Skin epidermis (tissue), 12 donors: Measurements from ENCODE around the gene VKORC1.
A peak's percentile ranks its signal among the peaks of the same experiment; 100 is the strongest.
"Not testable (repeated sequence)": the region's sequence is repeated elsewhere in the genome, so short reads cannot be mapped to it uniquely, and the experiment has no call there.

ENCODE experiments used
- H3K27ac ChIP-seq, 21 experiments: fragments of 200-600 bp; sonication (generic) in 11 of 21; one replicate each; pipeline ENCODE4 v1.5.0; 2020; ENCODE audit warnings: mild to moderate bottlenecking in 3 of 21, inconsistent platforms in 2 of 21, moderate library complexity in 2 of 21
- H3K4me3 ChIP-seq, 7 experiments: fragments of 200-600 bp; sonication (generic) in 2 of 7; one replicate each; pipeline ENCODE4 v1.5.0; 2020; ENCODE audit warnings: inconsistent platforms in 2 of 7, mild to moderate bottlenecking in 2 of 7, moderate library complexity in 1 of 7

Gene VKORC1

GRCh38 chr16:31109622-31110021, 15.0 kb upstream of the VKORC1 start:
- Histone ChIP-seq H3K4me3 (no peak overlapping the region), H3K27ac (peak overlapping the region in 6 of 21 experiments; percentile 90 to 98 (median 96))

DNA sequence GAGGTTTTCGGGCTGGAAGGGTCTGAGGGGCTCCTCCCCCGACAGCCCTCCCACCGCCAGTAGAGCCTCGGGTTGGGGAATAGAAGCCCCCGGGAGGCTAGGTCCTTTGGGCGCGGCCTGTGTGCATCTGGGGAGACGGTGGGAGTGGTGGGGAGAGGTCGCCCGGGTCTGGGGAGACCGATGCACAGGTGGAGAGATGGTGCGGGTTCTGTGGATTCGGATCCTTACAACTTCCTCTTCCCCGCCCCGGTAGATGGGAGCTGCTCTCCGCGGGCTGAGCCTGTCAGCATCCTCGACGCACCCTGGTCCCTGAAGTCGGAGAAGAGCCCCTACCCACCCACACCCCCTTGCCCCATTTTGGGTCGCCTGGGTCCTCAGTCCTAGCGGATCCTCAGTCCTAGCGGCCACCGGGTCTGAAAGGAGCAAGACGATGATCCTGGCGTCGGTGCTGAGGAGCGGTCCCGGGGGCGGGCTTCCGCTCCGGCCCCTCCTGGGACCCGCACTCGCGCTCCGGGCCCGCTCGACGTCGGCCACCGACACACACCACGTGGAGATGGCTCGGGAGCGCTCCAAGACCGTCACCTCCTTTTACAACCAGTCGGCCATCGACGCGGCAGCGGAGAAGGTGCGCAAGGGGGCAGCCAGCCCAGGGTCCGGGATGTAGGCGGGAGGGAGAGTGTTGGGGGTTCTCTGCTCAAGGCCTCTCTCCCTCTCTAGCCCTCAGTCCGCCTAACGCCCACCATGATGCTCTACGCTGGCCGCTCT, 14.4 kb upstream of the VKORC1 start:
- Histone ChIP-seq H3K27ac (peak overlapping the region; percentile 75 to 98 (median 95)), H3K4me3 (peak overlapping the region; percentile 69 to 98 (median 92))

DNA sequence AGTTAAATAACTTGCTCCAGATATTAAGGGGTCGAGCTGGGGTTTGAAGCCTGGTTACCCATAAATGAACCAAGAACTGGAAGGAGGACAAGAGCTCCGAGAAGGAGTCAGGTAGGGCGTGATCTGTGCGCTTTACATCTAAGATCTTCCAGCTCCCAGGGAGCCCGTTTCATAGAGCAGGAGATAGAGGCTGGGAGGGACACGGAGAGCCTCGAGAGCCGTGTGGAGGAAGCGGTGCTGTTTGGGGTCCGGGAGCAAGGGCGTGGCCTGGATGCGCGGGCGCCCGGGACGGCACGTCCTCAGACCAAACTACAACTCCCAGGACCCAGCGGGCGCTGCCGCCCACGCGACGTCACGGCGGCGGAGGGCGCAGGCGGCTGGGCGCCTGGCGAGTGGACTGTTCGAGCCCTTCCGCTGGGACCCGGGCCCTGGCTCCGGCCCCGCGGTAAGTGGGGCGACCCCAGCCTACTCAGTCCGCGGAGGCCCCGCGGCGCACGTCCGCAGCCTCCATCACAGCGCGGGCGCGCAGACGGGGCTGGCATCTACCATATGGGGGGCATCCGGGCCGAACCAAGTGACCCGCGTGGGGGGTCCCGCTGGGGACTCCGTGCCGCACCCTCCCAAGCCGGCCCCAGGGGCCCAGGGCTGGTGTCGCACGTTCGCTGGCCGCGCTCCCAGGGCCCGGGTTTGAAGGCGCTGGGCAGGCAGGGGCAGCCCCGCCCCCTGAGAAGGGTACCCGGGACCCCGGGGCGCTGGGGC, 13.6 kb upstream of the VKORC1 start, which contains the start of gene BCKDK:
Gene BCKDK, plus strand, starts transcription at position 352 of the 759 bp plus-strand sequence. CDS start 838 bp downstream, outside the sequence.
- Histone ChIP-seq H3K27ac (peak within 1 kb of the TSS; percentile 75 to 98 (median 95)), H3K4me3 (peak within 1 kb of the TSS; percentile 69 to 98 (median 92))

DNA sequence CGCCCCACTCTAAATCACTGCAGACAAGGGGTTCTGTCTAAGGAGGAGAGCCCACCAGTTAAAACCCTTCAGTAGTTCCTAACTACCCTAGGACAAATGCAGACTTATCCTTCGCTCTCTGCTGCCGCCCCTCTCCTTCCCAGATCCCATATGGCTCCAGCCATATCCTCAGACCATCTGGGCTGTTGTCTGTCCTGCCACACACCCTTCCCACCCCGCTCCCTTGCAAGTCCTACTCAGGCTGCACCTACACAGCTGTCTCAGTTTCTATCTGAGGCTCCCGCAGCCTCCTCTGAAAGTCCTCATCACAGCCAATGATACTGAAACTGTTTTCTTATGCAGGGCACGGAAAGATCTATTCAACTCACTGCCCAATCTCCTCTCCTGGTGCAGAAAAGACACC, 12.9 kb upstream of the VKORC1 start:
- Histone ChIP-seq H3K27ac (peak overlapping the region in 4 of 21 experiments; percentile 94 to 98 (median 96)), H3K4me3 (peak overlapping the region in 1 of 7 experiments; percentile 92)

DNA sequence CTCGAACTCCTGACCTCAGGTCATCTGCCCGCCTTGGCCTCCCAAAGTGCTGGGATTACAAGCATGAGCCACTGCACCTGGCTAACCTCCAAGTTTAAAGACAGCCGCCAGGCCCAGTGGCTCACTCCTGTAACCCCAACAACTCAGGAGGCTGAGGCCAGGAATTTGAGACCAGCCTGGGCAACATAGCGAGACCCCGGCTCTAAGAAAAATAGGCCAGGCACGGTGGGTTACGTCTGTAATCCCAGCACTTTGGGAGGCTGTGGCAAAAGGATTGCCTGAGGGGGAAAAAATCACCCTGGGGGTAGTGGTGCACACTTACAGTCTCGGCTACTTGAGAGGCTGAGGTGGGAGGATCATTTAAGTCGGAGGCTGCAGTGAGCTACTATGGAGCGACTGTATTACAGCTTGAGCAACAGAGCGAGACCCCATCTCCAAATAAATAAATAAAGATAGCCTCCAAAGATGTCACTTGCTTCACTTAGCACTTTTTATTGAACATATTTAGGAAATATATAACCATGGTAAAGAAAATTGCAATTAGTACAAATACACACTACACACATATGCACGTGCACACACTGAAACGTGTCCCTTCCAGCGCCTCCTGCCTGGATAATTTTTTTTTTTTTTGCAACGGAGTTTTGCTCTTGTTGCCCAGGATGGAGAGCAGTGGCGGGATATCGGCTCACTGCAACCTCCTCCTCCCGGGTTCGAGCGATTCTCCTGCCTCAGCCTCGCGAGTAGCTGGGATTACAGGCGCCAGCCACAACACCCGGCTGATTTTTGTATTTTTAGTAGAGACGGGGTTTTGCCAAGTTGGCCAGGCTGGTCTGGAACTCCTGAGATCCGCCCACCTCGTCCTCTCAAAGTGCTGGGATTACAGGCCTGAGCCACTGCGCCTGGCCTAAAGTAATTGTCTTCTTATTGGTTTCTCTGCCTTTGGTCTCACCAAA, 12.2 kb upstream of the VKORC1 start:
- Histone ChIP-seq H3K27ac (peak overlapping the region in 2 of 21 experiments; percentile 55 to 76), H3K4me3 (no peak overlapping the region)

- Histone ChIP-seq H3K27ac (peak overlapping the region in 15 of 21 experiments; percentile 16 to 83 (median 65)), H3K4me3 (peak overlapping the region in 2 of 7 experiments; percentile 15 to 23)
Observed at GRCh38 chr16:31105677-31106213, 11.1 kb upstream of the VKORC1 start.

GRCh38 chr16:31100876-31101641, 6.5 kb upstream of the VKORC1 start:
- H3K4me3 ChIP-seq, H3K27ac ChIP-seq: not testable (repeated sequence)

GRCh38 chr16:31099860-31100638, 5.5 kb upstream of the VKORC1 start:
- Histone ChIP-seq H3K27ac (no peak overlapping the region), H3K4me3 (no peak overlapping the region)

DNA sequence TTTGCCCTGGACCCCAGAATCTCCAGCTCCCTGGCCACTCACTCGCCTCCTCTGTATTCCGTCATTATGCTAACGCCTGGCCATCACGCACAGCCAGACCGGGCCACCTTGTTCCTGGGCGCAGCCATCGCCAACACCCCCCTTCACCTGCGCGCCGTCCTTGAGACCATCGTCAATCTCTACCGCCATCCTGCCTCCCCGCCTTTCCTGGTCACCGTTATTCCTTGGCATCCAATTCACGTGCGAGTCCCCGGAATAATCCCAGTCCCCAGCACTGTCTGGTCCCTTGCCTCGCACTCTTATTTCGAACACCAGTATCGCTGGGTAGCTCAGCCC, 541 bp downstream of the VKORC1 start:
- Histone ChIP-seq H3K27ac (peak overlapping the region; percentile 16 to 89 (median 85)), H3K4me3 (peak overlapping the region; percentile 56 to 86 (median 71))

GRCh38 chr16:31093132-31093703, 1.4 kb downstream of the VKORC1 start:
- peak overlapping the region in 6 of 21 experiments; percentile 3 to 89 (median 67) for H3K27ac ChIP-seq
- peak overlapping the region in 5 of 7 experiments; percentile 56 to 86 (median 71) for H3K4me3 ChIP-seq

GRCh38 chr16:31092330-31092729, 2.3 kb downstream of the VKORC1 start:
- H3K27ac ChIP-seq = peak overlapping the region in 1 of 21 experiments; percentile 60

GRCh38 chr16:31090540-31090939, 4.1 kb downstream of the VKORC1 start:
- no peak overlapping the region for H3K4me3 ChIP-seq
- H3K27ac ChIP-seq = peak overlapping the region in 4 of 21 experiments; percentile 4 to 50 (median 39)

More at GRCh38 chr16:31092330-31092729, 2.3 kb downstream of the VKORC1 start:
- H3K4me3 ChIP-seq = no peak overlapping the region

- no peak overlapping the region for H3K4me3 ChIP-seq
- peak overlapping the region in 1 of 21 experiments; percentile 21 for H3K27ac ChIP-seq
Observed at GRCh38 chr16:31089199-31089598, 5.4 kb downstream of the VKORC1 start.

DNA sequence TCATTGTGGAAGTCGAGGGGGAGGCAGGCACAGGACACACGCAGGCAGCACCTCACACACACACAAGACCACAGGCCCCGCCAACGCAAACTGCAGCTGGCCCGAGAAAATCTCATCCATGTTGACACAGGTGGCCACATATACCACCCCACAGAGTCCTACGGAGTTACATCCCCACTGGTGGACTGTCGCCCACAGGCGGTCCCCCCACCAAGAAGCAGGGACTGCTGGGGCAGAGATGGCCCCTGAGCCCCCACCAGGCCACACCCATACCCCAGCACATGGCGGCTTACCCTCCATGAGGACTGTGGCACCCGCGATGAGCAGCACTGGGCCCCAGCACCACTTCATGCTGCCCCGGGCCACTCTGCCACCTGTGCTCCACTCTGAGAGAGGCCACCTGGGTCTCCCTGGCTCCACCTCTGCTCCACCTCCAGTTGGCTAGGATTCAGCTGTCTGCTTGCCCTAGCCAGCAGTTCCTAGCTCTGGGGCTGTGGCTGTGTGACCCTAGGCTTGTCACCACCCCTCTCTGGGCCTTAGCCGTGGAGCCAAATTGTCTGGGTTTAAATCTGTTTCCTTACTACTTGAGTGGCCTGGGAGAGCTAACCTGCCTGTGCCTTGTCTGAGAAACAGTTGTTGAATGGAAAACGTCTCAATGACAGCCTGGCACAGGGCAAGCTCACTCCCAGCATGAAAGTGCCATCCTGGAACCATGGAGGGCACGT, 6.0 kb downstream of the VKORC1 start, which contains the start of gene PRSS53:
Gene PRSS53, minus strand, starts transcription at position 485 of the 725 bp plus-strand sequence. Its CDS starts 134 bp downstream, at position 351.
- Histone ChIP-seq H3K27ac (peak within 1 kb of the TSS in 5 of 21 experiments; percentile 13 to 44 (median 16)), H3K4me3 (no peak within 1 kb of the TSS)

DNA sequence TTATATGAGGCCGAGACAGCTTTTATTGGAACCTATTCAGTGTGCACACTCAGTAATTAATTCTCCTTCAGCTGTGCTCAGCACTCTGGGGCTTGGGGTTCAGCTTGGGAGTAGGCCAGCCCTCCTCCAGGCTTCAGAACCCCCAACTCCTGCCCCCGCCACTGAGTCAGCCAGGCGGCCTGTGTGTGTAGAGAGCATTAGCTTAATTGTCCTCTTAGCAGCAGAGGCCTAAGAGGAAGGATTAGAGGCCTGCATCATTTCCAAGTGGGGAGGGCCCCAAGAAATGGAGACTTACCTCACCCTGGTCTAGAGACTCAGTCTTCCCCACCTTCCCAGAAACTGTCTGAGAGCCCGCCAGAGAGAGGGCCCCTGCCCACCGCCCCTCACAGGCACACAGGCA, 6.6 kb downstream of the VKORC1 start:
- Histone ChIP-seq H3K27ac (peak overlapping the region in 4 of 21 experiments; percentile 15 to 44 (median 26)), H3K4me3 (no peak overlapping the region)

- Histone ChIP-seq H3K27ac (peak overlapping the region in 2 of 21 experiments; percentile 35 to 44), H3K4me3 (no peak overlapping the region)
Observed at GRCh38 chr16:31087481-31087880, 7.1 kb downstream of the VKORC1 start.

DNA sequence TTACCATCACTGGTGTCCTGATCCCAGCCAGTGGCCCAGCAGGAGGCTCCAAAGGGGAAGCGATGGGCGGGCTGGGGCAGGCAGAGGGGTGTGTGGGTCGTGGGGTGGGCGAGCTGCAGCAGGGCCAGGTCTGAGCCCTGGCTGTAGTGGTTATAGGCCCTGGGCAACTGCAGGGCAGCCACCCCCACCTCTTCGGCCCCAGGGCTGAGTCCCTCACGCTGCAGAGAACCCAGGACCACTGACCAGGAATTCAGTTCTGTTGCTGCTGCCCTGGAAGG, 8.0 kb downstream of the VKORC1 start:
- Histone ChIP-seq H3K27ac (no peak overlapping the region), H3K4me3 (no peak overlapping the region)
